GM23338 (cell line): ENCODE measurements around the gene IQGAP2.

Experiments used
- CTCF ChIP-seq, 2 experiments: fragments of 200-600 bp in 1 of 2; sonication (generic) in 1 of 2; conservative IDR thresholded peaks; 2 replicates each; pipeline versions ENCODE4 v1.5.1 to v1.6.1; 2016 to 2017; ENCODE audit warnings: antibody characterized with exemption in 2 of 2, low read depth in 2 of 2, mild to moderate bottlenecking in 2 of 2, moderate library complexity in 1 of 2
- EZH2phosphoT487 ChIP-seq: fragments of 200-600 bp; sonication (generic); IDR thresholded peaks from one replicate; pipeline ENCODE4 v1.8.1; 2018; ENCODE audit warnings: antibody characterized with exemption; ENCODE audit not compliant: unreplicated experiment
- REST ChIP-seq: IDR thresholded peaks from one replicate; pipeline ENCODE4 v1.6.1; 2018; ENCODE audit warnings: antibody characterized with exemption; ENCODE audit not compliant: unreplicated experiment

GRCh38 chr5:76473661-76474060, 70.6 kb downstream of the IQGAP2 start:
- TF ChIP-seq CTCF (conservative IDR thresholded peaks at IDR 0.05; ENCODE audit: low read depth in 2 of 2) (no peak), EZH2phosphoT487 (no peak), REST (no peak)
